Measurements from ENCODE around the gene EMC6. TPM values are rescaled to one million over a fixed set of nuclear protein-coding genes. Genes with fewer than 3 reads are reported as not detected.

The EMC6 gene
- total RNA-seq, 2 donors from 2014 or later: 59.4 to 69.5 TPM

- H3K27me3 Mint-ChIP-seq (ENCODE audit: insufficient read depth): no peaks in the 10 kb centered on the region
- DNase-seq: no peak
- peaks cover 46% of the 10 kb centered on the region for H3K36me3 Mint-ChIP-seq (ENCODE audit: low read depth)
- no peak overlapping the region for H3K27ac Mint-ChIP-seq
- no peak for TF ChIP-seq CTCF (conservative IDR thresholded peaks at IDR 0.05)
- 89 to 97% methylated on average over 6 to 8 of the region's 8 CpGs for WGBS, 2 experiments (ENCODE audit: insufficient coverage in 1 of 2, insufficient read length in 1 of 2)
- H3K4me3 Mint-ChIP-seq: no peak overlapping the region
- Histone ChIP-seq H3K27me3 (ENCODE audit: control insufficient read depth, insufficient read depth, low read length, poor library complexity, severe bottlenecking) (no peaks in the 10 kb centered on the region), H3K9me3 (ENCODE audit: control insufficient read depth, low read length) (no peaks in the 10 kb centered on the region), H3K36me3 (ENCODE audit: control insufficient read depth, insufficient read depth, low read length) (peaks cover 47% of the 10 kb centered on the region), H3K4me3 (ENCODE audit: low read length) (no peak overlapping the region), H3K27ac (ENCODE audit: low read depth, low read length) (no peak overlapping the region), H3K9ac (ENCODE audit: extremely low read depth, low read length, poor library complexity, severe bottlenecking) (no peak overlapping the region), H3K4me1 (ENCODE audit: control insufficient read depth, insufficient read depth, low read length) (no peaks in the 10 kb centered on the region)
- no peaks in the 10 kb centered on the region for H3K9me3 Mint-ChIP-seq
- H3K4me1 Mint-ChIP-seq: no peaks in the 10 kb centered on the region
Observed at GRCh38 chr17:3715296-3715695, 46.7 kb downstream of the EMC6 start.

GRCh38 chr17:3718201-3718600, 49.6 kb downstream of the EMC6 start:
- Histone ChIP-seq H3K36me3 (ENCODE audit: control insufficient read depth, insufficient read depth, low read length) (peaks cover 48% of the 10 kb centered on the region), H3K9me3 (ENCODE audit: control insufficient read depth, low read length) (no peaks in the 10 kb centered on the region), H3K9ac (ENCODE audit: extremely low read depth, low read length, poor library complexity, severe bottlenecking) (no peak overlapping the region), H3K27me3 (ENCODE audit: control insufficient read depth, insufficient read depth, low read length, poor library complexity, severe bottlenecking) (no peaks in the 10 kb centered on the region), H3K4me1 (ENCODE audit: control insufficient read depth, insufficient read depth, low read length) (no peaks in the 10 kb centered on the region), H3K4me3 (ENCODE audit: low read length) (no peak overlapping the region), H3K27ac (ENCODE audit: low read depth, low read length) (no peak overlapping the region)
- TF ChIP-seq CTCF (conservative IDR thresholded peaks at IDR 0.05): no peak
- Mint-ChIP-seq H3K36me3 (ENCODE audit: low read depth) (peaks cover 48% of the 10 kb centered on the region), H3K27ac (no peak overlapping the region), H3K9me3 (no peaks in the 10 kb centered on the region), H3K4me1 (peaks cover 8% of the 10 kb centered on the region), H3K27me3 (ENCODE audit: insufficient read depth) (no peaks in the 10 kb centered on the region), H3K4me3 (no peak overlapping the region)
- no peak for DNase-seq
- 83 to 97% methylated on average over 2 to 4 of the region's 4 CpGs for WGBS, 2 experiments (ENCODE audit: insufficient coverage in 1 of 2, insufficient read length in 1 of 2)

- peaks cover 47% of the 10 kb centered on the region for H3K36me3 Mint-ChIP-seq (ENCODE audit: low read depth)
- Histone ChIP-seq H3K27me3 (ENCODE audit: control insufficient read depth, insufficient read depth, low read length, poor library complexity, severe bottlenecking) (no peaks in the 10 kb centered on the region), H3K9ac (ENCODE audit: extremely low read depth, low read length, poor library complexity, severe bottlenecking) (no peak overlapping the region), H3K4me3 (ENCODE audit: low read length) (no peak overlapping the region), H3K27ac (ENCODE audit: low read depth, low read length) (no peak overlapping the region), H3K4me1 (ENCODE audit: control insufficient read depth, insufficient read depth, low read length) (no peaks in the 10 kb centered on the region), H3K36me3 (ENCODE audit: control insufficient read depth, insufficient read depth, low read length) (peaks cover 48% of the 10 kb centered on the region), H3K9me3 (ENCODE audit: control insufficient read depth, low read length) (no peaks in the 10 kb centered on the region)
- H3K27me3 Mint-ChIP-seq (ENCODE audit: insufficient read depth): no peaks in the 10 kb centered on the region
- no peak for TF ChIP-seq CTCF (conservative IDR thresholded peaks at IDR 0.05)
- H3K9me3 Mint-ChIP-seq: no peaks in the 10 kb centered on the region
- H3K4me3 Mint-ChIP-seq: no peak overlapping the region
- no peak overlapping the region for H3K27ac Mint-ChIP-seq
- peaks cover 8% of the 10 kb centered on the region for H3K4me1 Mint-ChIP-seq
- DNase-seq: no peak
Observed at GRCh38 chr17:3719265-3719664, 50.7 kb downstream of the EMC6 start.

Other genes with a start within 250 kb of the EMC6 start
- not detected for gene OR1E2, start 235.0 kb upstream of the EMC6 start, total RNA-seq
- gene SPATA22, start 197.0 kb upstream of the EMC6 start, total RNA-seq: not detected
- gene ASPA, start 192.8 kb upstream of the EMC6 start, total RNA-seq: not detected
- 10 to 100 TPM in 1 of 2 donors, 1 to 10 TPM in 1; 6.2 to 11.3 TPM for gene TRPV3, start 111.0 kb upstream of the EMC6 start, total RNA-seq
- 1 to 10 TPM; 8.0 to 9.2 TPM for gene TRPV1, start 59.4 kb upstream of the EMC6 start, total RNA-seq
- gene SHPK, start 32.6 kb upstream of the EMC6 start, total RNA-seq: 10 to 100 TPM; 35.2 to 46.4 TPM
- gene CTNS, start 32.1 kb upstream of the EMC6 start, total RNA-seq: 10 to 100 TPM; 17.2 to 18.8 TPM
- gene TAX1BP3, start 234 bp upstream of the EMC6 start, total RNA-seq: 10 to 100 TPM; 69.6 to 86.8 TPM
- gene P2RX5, start 27.3 kb downstream of the EMC6 start, total RNA-seq: under 1 TPM; 0.46 to 0.57 TPM
- gene HASPIN, start 55.1 kb downstream of the EMC6 start, total RNA-seq: 10 to 100 TPM; 14.7 to 24.6 TPM
- 10 to 100 TPM; 21.8 to 34.3 TPM for gene ITGAE, start 132.4 kb downstream of the EMC6 start, total RNA-seq
- gene NCBP3, start 177.4 kb downstream of the EMC6 start, total RNA-seq: 10 to 100 TPM; 74.5 to 75.9 TPM
- gene CAMKK1, start 224.2 kb downstream of the EMC6 start, total RNA-seq: 1 to 10 TPM; 3.8 to 6.3 TPM
- gene P2RX1, start 247.7 kb downstream of the EMC6 start, total RNA-seq: not detected